Glutamatergic neuron (in vitro differentiated cells): ENCODE data around the gene CLIC3. TPM values are rescaled to one million over a fixed set of nuclear protein-coding genes. Genes with fewer than 3 reads are reported as not detected.

ENCODE experiments used
- DNase-seq: peaks from one replicate; pipeline ENCODE4 v3.0.0; 2022
- H3K27ac Mint-ChIP-seq: one replicate; pipeline ENCODE4 v1.8.0; 2020; ENCODE audit warnings: mild to moderate bottlenecking, mixed read lengths, inconsistent platforms; ENCODE audit not compliant: unreplicated experiment
- H3K27me3 Mint-ChIP-seq: one replicate; pipeline ENCODE4 v1.8.0; 2020; ENCODE audit warnings: mild to moderate bottlenecking, moderate library complexity, mixed read lengths, inconsistent platforms; ENCODE audit not compliant: unreplicated experiment
- H3K36me3 Mint-ChIP-seq: one replicate; pipeline ENCODE4 v1.8.0; 2020; ENCODE audit warnings: mild to moderate bottlenecking, mixed read lengths, inconsistent platforms; ENCODE audit not compliant: unreplicated experiment
- H3K4me1 Mint-ChIP-seq: one replicate; pipeline ENCODE4 v1.8.0; 2020; ENCODE audit warnings: mild to moderate bottlenecking, low read depth, mixed read lengths, inconsistent platforms; ENCODE audit not compliant: unreplicated experiment
- H3K4me3 Mint-ChIP-seq: one replicate; pipeline ENCODE4 v1.8.0; 2020; ENCODE audit warnings: mild to moderate bottlenecking, mixed read lengths, inconsistent platforms; ENCODE audit not compliant: unreplicated experiment
- H3K9me3 Mint-ChIP-seq: one replicate; pipeline ENCODE4 v1.8.0; 2020; ENCODE audit warnings: mild to moderate bottlenecking, moderate library complexity, mixed read lengths, inconsistent platforms; ENCODE audit not compliant: unreplicated experiment
- total RNA-seq: library from RNA; stranded (reverse); fragmentation: NEBNext Ultra II Directional; extraction: Animal tissue kit (Norgen Biotek cat#: 25700); gene quantifications from one replicate; pipeline ENCODE4 v1.2.1, GENCODE V29; 2021; ENCODE audit not compliant: unreplicated experiment
- TF ChIP-seq, protein P1 (sequence below): fragments of 200-600 bp; sonication (generic); IDR thresholded peaks from one replicate; pipeline ENCODE4 v1.5.0; 2021; ENCODE audit not compliant: partially characterized antibody, unreplicated experiment

The CLIC3 gene
- total RNA-seq, 1 donor from 2014 or later, result not detected

DNA sequence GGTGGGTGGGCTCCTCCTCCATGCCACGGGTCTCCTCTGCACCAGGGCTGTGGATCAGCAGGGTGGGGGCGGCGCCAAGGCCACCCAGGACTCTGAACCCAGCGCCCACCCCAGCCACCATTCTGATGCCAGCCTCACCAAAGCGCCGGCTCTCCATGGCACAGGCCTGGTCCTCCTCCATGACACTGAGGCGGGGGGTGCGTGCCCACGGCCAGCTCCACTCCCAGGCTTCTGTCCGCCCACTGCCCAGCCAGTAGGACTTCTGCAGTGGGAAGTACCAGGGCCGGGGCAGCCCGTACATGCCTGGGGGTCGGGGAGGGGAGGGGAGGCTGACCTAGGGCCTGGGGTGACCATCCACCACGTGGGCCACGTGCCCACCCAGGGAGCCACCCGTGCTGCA lies 20.1 kb upstream of the CLIC3 start:
- TF ChIP-seq, protein P1, sequence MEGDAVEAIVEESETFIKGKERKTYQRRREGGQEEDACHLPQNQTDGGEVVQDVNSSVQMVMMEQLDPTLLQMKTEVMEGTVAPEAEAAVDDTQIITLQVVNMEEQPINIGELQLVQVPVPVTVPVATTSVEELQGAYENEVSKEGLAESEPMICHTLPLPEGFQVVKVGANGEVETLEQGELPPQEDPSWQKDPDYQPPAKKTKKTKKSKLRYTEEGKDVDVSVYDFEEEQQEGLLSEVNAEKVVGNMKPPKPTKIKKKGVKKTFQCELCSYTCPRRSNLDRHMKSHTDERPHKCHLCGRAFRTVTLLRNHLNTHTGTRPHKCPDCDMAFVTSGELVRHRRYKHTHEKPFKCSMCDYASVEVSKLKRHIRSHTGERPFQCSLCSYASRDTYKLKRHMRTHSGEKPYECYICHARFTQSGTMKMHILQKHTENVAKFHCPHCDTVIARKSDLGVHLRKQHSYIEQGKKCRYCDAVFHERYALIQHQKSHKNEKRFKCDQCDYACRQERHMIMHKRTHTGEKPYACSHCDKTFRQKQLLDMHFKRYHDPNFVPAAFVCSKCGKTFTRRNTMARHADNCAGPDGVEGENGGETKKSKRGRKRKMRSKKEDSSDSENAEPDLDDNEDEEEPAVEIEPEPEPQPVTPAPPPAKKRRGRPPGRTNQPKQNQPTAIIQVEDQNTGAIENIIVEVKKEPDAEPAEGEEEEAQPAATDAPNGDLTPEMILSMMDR, result no peak
- H3K27ac Mint-ChIP-seq, result no peak overlapping the region
- no peak overlapping the region for H3K4me3 Mint-ChIP-seq
- H3K9me3 Mint-ChIP-seq, result peaks cover 1% of the 10 kb centered on the region
- no peaks in the 10 kb centered on the region for H3K4me1 Mint-ChIP-seq
- H3K27me3 Mint-ChIP-seq, result peaks cover 4% of the 10 kb centered on the region
- no peak for DNase-seq
- H3K36me3 Mint-ChIP-seq, result no peaks in the 10 kb centered on the region

DNA sequence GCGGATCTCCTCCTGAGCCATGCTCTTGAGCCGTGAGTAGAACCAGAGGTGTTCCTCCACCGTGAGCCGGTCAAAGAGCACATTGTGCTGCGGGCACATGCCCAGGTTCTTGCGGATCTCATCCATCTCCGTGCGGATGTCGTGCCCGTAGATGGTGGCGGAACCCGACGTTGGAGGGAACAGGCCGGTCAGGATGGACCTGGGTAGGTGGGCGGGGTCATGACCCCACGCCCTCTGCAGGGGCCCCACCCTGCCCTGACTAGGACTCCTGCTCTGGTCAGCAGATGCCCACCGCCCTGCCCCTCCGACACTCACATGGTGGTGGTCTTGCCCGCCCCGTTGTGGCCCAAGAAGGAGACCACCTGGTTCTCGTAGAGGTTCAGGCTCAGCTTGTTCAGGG lies 19.6 kb upstream of the CLIC3 start:
- no peaks in the 10 kb centered on the region for H3K36me3 Mint-ChIP-seq

DNA sequence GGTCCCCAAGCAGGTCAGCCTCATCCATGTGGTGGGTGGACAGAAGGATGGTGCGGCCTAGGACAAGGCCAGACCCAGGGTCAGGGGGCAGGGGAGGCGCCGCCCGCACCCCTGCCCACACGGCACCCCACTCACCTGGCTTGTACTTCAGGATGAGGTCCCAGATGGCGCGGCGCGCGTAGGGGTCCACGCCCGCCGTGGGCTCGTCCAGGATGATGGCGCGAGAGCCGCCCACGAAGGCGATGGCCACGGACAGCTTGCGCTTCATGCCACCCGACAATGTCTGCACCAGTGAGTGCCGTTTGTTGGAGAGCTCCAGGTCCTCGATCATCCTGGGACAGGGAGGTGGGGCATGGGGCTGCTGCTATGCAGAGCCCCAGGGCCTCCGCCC lies 19.2 kb upstream of the CLIC3 start:
- no peak overlapping the region for H3K4me3 Mint-ChIP-seq
- peaks cover 1% of the 10 kb centered on the region for H3K9me3 Mint-ChIP-seq
- TF ChIP-seq, protein P1, result no peak
- DNase-seq, result no peak
- H3K4me1 Mint-ChIP-seq, result no peaks in the 10 kb centered on the region
- no peaks in the 10 kb centered on the region for H3K36me3 Mint-ChIP-seq
- peaks cover 4% of the 10 kb centered on the region for H3K27me3 Mint-ChIP-seq
- H3K27ac Mint-ChIP-seq, result no peak overlapping the region

More for the DNA sequence above, 19.6 kb upstream of the CLIC3 start:
- H3K27ac Mint-ChIP-seq, result no peak overlapping the region
- H3K27me3 Mint-ChIP-seq, result peaks cover 4% of the 10 kb centered on the region
- no peak overlapping the region for H3K4me3 Mint-ChIP-seq
- peaks cover 1% of the 10 kb centered on the region for H3K9me3 Mint-ChIP-seq
- TF ChIP-seq, protein P1, result no peak
- no peaks in the 10 kb centered on the region for H3K4me1 Mint-ChIP-seq
- no peak for DNase-seq

DNA sequence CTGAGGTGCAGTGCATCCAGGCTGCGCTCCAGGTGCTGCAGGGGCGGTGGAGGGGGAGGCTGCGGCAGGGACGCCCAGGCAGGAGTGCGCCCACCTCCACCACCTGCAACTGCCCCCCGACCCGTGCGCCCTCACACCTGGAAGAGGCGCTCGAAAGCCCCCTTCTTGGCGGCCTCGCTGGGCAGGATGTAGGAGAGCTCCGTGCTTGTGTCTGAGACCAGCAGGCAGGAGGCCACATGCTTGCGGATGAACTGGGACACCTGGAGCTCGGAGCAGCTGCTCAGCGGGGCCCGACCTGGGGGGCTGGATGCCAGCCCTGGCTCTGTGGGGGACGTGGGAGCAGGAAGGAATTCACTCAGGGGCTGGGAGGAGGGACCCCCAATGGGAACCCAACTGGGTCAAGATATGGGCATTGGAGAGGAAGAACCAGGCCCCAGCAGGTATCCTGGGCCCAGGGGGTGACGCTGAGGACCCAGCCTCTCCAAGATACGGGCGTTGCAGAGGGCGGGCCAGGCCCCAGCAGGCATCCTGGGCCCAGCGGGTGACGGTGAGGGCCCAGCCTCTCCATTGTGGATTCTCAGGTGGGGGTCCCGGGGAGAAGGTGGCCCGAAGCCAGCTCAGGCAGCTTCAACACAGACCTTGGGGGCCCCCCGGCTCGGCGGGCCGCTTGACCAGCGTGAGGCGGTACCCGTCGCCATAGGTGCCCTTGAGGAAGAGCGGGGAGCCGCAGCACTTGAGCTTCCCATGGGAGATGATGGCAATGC lies 18.6 kb upstream of the CLIC3 start:
- DNase-seq, result no peak
- no peak overlapping the region for H3K4me3 Mint-ChIP-seq
- H3K9me3 Mint-ChIP-seq, result peaks cover 1% of the 10 kb centered on the region
- TF ChIP-seq, protein P1, result no peak
- no peaks in the 10 kb centered on the region for H3K36me3 Mint-ChIP-seq
- H3K4me1 Mint-ChIP-seq, result no peaks in the 10 kb centered on the region
- H3K27me3 Mint-ChIP-seq, result peaks cover 4% of the 10 kb centered on the region
- H3K27ac Mint-ChIP-seq, result no peak overlapping the region

DNA sequence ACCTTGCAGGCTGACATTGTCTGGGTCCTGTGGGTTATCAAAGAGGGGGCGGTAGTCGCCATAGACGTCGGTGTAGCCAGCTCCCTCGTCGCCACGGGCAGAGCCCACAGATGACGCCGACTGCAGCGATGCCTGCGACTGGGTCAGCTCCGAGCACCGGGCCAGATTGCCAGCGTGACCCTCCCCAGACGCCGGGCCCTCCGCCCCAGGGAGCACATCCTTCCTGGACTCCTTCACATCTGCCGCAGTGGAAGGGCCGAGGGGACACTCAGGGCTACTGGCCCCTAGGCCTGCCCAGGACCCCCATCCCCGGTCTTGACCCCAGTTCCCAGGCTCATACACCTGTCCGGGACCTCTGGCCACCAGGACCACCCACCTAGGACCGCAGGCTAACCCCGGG lies 17.8 kb upstream of the CLIC3 start:
- H3K4me3 Mint-ChIP-seq, result no peak overlapping the region
- TF ChIP-seq, protein P1, result no peak

More for the DNA sequence above, 17.8 kb upstream of the CLIC3 start:
- Mint-ChIP-seq H3K36me3 (no peaks in the 10 kb centered on the region), H3K4me1 (no peaks in the 10 kb centered on the region), H3K9me3 (peaks cover 1% of the 10 kb centered on the region), H3K27me3 (peaks cover 4% of the 10 kb centered on the region), H3K27ac (no peak overlapping the region)
- no peak for DNase-seq
